Measurements from ENCODE around the gene MACROD1. TPM values are rescaled to one million over a fixed set of nuclear protein-coding genes. Genes with fewer than 3 reads are reported as not detected.

Gene MACROD1
- total RNA-seq, 1 donor from 2014 or later, result 27.8 TPM

GRCh38 chr11:64202992-64203391 is 37.1 kb upstream of the MACROD1 start:
- no peak overlapping the region for H3K4me3 ChIP-seq (ENCODE audit: low read depth, low read length)
- TF ChIP-seq, protein P1, sequence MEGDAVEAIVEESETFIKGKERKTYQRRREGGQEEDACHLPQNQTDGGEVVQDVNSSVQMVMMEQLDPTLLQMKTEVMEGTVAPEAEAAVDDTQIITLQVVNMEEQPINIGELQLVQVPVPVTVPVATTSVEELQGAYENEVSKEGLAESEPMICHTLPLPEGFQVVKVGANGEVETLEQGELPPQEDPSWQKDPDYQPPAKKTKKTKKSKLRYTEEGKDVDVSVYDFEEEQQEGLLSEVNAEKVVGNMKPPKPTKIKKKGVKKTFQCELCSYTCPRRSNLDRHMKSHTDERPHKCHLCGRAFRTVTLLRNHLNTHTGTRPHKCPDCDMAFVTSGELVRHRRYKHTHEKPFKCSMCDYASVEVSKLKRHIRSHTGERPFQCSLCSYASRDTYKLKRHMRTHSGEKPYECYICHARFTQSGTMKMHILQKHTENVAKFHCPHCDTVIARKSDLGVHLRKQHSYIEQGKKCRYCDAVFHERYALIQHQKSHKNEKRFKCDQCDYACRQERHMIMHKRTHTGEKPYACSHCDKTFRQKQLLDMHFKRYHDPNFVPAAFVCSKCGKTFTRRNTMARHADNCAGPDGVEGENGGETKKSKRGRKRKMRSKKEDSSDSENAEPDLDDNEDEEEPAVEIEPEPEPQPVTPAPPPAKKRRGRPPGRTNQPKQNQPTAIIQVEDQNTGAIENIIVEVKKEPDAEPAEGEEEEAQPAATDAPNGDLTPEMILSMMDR (conservative IDR thresholded peaks at IDR 0.05; ENCODE audit: low read depth, low read length), result no peak
- DNase-seq (ENCODE audit: low read depth), result no peak

GRCh38 chr11:64201543-64201942 is 35.6 kb upstream of the MACROD1 start:
- H3K4me3 ChIP-seq (ENCODE audit: low read depth, low read length), result no peak overlapping the region
- DNase-seq (ENCODE audit: low read depth), result no peak
- TF ChIP-seq, protein P1 (conservative IDR thresholded peaks at IDR 0.05; ENCODE audit: low read depth, low read length), result no peak

DNA sequence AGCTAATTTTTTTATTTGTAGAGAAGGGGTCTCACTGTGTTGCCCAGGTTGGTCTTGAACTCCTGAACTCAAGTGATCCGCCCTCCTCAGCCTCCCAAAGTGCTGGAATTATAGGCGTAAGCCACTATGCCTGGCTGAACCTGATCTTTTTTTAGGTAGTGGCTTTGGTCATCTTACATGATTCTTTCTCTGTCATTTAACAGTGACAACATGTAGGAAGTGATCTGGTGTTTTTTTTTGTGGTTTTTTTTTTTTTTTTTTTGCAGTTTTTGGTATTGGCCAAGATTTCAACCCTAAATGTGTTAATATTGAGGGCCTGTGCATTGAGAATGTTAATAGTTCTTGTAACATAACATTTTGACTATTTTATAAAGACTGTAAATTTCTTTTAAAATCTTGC is 32.6 kb upstream of the MACROD1 start:
- TF ChIP-seq, protein P1 (conservative IDR thresholded peaks at IDR 0.05; ENCODE audit: low read depth, low read length), result no peak
- DNase-seq (ENCODE audit: low read depth), result no peak
- no peak overlapping the region for H3K4me3 ChIP-seq (ENCODE audit: low read depth, low read length)

DNA sequence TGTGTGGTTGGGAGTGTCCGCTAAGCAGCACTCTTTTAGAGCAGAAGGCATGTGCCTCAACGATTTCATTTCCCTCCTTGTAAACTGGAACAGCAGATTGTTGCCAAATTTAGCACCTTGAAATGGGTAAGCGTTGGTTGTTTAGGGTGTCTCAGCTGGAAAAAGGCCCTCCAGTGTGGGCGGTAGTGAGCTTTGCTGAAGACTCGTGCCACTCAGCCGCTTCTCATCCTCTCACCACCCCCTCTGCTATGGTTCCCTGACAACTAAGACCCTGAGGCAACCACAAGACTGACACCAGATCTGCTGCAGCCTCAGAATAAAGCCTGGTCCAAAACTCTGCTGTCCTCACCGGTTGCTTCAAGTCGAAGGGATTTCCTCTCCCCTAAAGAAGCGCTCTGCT is 30.7 kb upstream of the MACROD1 start:
- no peak for DNase-seq (ENCODE audit: low read depth)
- TF ChIP-seq, protein P1 (conservative IDR thresholded peaks at IDR 0.05; ENCODE audit: low read depth, low read length), result no peak
- H3K4me3 ChIP-seq (ENCODE audit: low read depth, low read length), result no peak overlapping the region

GRCh38 chr11:64192434-64192833 is 26.5 kb upstream of the MACROD1 start:
- TF ChIP-seq, protein P1 (conservative IDR thresholded peaks at IDR 0.05; ENCODE audit: low read depth, low read length), result no peak
- no peak for DNase-seq (ENCODE audit: low read depth)
- H3K4me3 ChIP-seq (ENCODE audit: low read depth, low read length), result no peak overlapping the region

GRCh38 chr11:64186492-64187165 is 20.7 kb upstream of the MACROD1 start:
- TF ChIP-seq, protein P1 (conservative IDR thresholded peaks at IDR 0.05; ENCODE audit: low read depth, low read length), result no peak
- no peak for DNase-seq (ENCODE audit: low read depth)
- H3K4me3 ChIP-seq (ENCODE audit: low read depth, low read length), result no peak overlapping the region

Measured in epithelial cell of proximal tubule (primary cell).